ENCODE measurements around the gene PHACTR3. TPM values are rescaled to one million over a fixed set of nuclear protein-coding genes. Genes with fewer than 3 reads are reported as not detected.

The PHACTR3 gene
- total RNA-seq, 4 donors from 2014 or later = 0.54 to 0.81 (median 0.59) TPM; not detected in 1

DNA sequence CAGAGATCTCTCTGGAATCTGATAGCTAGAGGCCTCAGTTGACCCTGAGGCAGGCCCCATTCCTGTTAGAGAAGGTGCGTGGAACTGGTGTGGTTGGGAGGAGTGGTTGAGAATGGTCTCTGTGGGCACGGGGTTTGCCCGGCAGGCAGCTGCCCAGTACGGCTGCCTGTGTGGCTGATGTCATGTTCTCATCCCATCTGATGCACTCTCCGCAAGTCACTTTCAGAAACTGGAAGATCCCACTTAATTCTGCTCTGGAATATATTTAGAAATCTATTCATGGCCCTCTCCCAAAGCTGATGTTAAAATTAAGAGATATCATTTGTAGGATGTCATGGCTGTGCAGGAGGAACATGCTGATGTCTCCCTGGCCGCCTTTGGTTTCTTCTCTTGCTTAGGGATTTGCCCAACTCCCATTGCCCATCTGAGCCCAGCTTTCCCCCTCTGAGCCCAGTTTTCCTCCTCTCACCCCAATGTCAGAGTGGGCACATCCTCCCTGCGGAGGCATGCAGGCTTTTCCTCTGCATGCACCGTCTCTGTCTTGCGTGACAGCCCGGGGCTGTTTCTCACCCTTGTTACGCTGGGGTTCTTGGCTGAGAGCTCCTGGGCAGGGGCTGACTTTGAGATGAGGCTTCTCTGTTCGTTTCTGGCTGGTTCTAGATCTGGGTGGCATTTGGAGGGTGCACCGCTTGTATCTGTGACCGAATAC lies 21.0 kb downstream of the PHACTR3 start:
- no peak for TF ChIP-seq POLR2A (IDR thresholded peaks at IDR 0.05)
- TF ChIP-seq, protein P1, sequence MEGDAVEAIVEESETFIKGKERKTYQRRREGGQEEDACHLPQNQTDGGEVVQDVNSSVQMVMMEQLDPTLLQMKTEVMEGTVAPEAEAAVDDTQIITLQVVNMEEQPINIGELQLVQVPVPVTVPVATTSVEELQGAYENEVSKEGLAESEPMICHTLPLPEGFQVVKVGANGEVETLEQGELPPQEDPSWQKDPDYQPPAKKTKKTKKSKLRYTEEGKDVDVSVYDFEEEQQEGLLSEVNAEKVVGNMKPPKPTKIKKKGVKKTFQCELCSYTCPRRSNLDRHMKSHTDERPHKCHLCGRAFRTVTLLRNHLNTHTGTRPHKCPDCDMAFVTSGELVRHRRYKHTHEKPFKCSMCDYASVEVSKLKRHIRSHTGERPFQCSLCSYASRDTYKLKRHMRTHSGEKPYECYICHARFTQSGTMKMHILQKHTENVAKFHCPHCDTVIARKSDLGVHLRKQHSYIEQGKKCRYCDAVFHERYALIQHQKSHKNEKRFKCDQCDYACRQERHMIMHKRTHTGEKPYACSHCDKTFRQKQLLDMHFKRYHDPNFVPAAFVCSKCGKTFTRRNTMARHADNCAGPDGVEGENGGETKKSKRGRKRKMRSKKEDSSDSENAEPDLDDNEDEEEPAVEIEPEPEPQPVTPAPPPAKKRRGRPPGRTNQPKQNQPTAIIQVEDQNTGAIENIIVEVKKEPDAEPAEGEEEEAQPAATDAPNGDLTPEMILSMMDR (IDR thresholded peaks at IDR 0.05) = no peak
- no peak for TF ChIP-seq EP300 (IDR thresholded peaks at IDR 0.05)
- TF ChIP-seq POLR2AphosphoS5 (IDR thresholded peaks at IDR 0.05) = no peak
- Histone ChIP-seq H3K4me1 (no peaks in the 10 kb centered on the region), H3K9me3 (no peaks in the 10 kb centered on the region), H3K27me3 (peaks cover 40% of the 10 kb centered on the region), H3K4me3 (no peak overlapping the region), H3K27ac (no peak overlapping the region), H3K36me3 (no peaks in the 10 kb centered on the region)
- 82 to 91% methylated on average over 4 to 5 of the region's 14 CpGs for WGBS, 2 donors (ENCODE audit: low coverage in 1 of 2)
- ATAC-seq = no peak

DNA sequence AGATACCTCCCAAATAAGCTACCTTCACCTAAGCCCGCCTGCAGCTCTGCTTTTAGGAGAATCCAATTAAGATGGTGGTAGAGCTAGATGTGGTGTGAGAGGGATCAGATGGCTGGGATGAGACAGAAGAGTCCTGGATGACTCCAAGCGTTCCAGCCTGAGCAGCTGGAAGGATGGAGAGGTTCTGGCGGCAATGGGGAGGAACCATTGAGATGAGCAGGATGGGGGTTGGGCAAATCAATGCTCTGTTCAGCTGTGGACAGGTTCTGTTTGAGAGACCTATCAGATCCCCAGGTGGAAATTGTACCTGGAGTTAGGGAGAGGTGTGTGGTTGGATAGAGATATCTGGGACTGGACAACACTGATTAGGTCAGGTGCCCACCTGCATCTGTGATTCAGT lies 23.0 kb downstream of the PHACTR3 start:
- Histone ChIP-seq H3K27me3 (peaks cover 33% of the 10 kb centered on the region), H3K9me3 (no peaks in the 10 kb centered on the region), H3K36me3 (no peaks in the 10 kb centered on the region), H3K4me1 (no peaks in the 10 kb centered on the region), H3K4me3 (no peak overlapping the region), H3K27ac (no peak overlapping the region)
- ATAC-seq = no peak
- TF ChIP-seq POLR2AphosphoS5 (IDR thresholded peaks at IDR 0.05) (no peak), EP300 (IDR thresholded peaks at IDR 0.05) (no peak), POLR2A (IDR thresholded peaks at IDR 0.05) (no peak)
- TF ChIP-seq, protein P1 (IDR thresholded peaks at IDR 0.05) = no peak
- no CpG with 5 or more reads among the region's 3 CpGs for WGBS, 2 donors (ENCODE audit: low coverage in 1 of 2)

DNA sequence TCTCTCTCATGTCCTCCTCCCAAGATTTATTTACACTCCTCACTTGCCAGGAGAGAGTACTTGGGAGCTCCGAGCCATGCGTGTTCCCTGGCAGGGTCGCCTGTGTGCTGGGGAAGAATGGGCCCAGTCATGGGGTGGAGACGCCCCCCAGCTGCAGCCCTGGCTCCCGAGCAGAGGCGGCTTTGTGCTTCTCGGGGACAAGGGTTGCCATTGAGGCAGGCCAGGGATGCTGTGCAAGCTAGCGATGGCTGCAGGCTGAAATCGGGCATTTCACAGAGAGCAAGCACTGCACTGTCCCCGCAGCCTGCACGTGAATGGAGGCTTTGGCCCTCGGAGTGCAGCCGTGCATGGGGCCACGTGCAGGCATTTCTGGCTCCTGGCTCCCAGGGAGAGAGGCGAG lies 23.8 kb downstream of the PHACTR3 start:
- whole genome bisulfite sequencing, 2 donors (ENCODE audit: low coverage in 1 of 2) = 73% methylated on average over 5 of the region's 15 CpGs; no CpG with 5 or more reads in 1 of the 2 donors
- Histone ChIP-seq H3K27me3 (peaks cover 33% of the 10 kb centered on the region), H3K4me3 (no peak overlapping the region), H3K9me3 (no peaks in the 10 kb centered on the region), H3K36me3 (no peaks in the 10 kb centered on the region), H3K27ac (no peak overlapping the region), H3K4me1 (no peaks in the 10 kb centered on the region)
- no peak for ATAC-seq
- TF ChIP-seq POLR2A (IDR thresholded peaks at IDR 0.05) (no peak), POLR2AphosphoS5 (IDR thresholded peaks at IDR 0.05) (no peak), EP300 (IDR thresholded peaks at IDR 0.05) (no peak)
- TF ChIP-seq, protein P1 (IDR thresholded peaks at IDR 0.05) = no peak

DNA sequence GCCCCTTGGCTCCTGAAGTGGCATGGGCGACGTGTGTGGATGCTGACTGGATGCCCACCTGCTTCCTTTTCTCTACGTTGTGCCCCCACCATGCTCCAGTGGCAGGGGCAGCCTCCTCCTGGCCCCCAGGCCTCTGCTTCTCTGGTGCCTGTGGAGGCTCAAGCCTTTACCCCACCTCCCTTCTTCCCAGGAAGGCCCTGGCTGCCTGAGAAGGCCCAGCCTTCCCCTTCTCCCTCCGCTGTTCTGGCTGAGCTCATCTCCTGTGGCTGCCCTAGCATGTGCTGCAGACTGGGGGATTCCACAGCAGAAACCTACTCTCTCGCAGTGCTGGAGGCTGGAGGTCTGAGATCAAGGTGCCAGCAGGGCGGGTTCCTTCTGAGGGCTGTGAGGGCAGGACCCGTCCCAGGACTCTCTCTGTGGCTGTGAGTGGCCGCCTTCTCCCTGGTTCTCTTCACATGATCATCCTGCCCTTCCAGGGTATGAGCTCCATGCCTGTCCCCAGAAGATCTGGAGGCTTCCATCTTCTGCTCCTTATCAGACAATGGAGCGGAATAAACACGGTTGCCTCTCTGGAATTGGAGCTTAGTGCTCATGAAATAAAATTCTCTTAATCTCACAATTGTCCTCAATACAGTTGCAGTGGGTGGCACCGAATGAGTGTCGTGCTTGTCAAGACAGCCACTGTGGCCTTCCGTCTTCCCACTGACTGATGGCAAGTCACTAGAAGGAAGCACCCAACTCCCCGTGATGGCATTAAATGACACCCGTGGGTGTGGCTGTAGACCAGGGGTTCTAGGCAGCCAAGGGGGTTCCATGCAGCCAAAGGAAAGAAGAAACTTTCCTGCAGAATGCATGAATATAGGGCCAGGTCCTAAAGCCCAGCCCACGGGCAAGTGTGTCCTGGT lies 25.1 kb downstream of the PHACTR3 start:
- Histone ChIP-seq H3K9me3 (no peaks in the 10 kb centered on the region), H3K4me1 (no peaks in the 10 kb centered on the region), H3K27me3 (peaks cover 26% of the 10 kb centered on the region), H3K4me3 (no peak overlapping the region), H3K36me3 (no peaks in the 10 kb centered on the region), H3K27ac (no peak overlapping the region)
- no peak for ATAC-seq
- WGBS, 2 donors (ENCODE audit: low coverage in 1 of 2) = 78 to 90% methylated on average over 4 to 6 of the region's 16 CpGs
- TF ChIP-seq POLR2AphosphoS5 (IDR thresholded peaks at IDR 0.05) (no peak), POLR2A (IDR thresholded peaks at IDR 0.05) (no peak), EP300 (IDR thresholded peaks at IDR 0.05) (no peak)
- TF ChIP-seq, protein P1 (IDR thresholded peaks at IDR 0.05) = no peak

All from gastroesophageal sphincter (tissue), 4 donors.